Hepatocyte (in vitro differentiated cells): ENCODE data around the gene C10orf95.

ENCODE experiments used
- CTCF ChIP-seq: fragments of 200-600 bp; sonication (generic); IDR thresholded peaks from 2 replicates; pipeline ENCODE4 v1.5.1; 2016; ENCODE audit warnings: antibody characterized with exemption, mild to moderate bottlenecking; ENCODE audit not compliant: poor library complexity
- EZH2 ChIP-seq: fragments of 200-600 bp; sonication (generic); IDR thresholded peaks from 2 replicates; pipeline ENCODE4 v1.6.1; 2016; ENCODE audit warnings: antibody characterized with exemption, mild to moderate bottlenecking, borderline replicate concordance
- EZH2phosphoT487 ChIP-seq: fragments of 200-600 bp; sonication (generic); IDR thresholded peaks from one replicate; pipeline ENCODE4 v1.6.1; 2018; ENCODE audit warnings: antibody characterized with exemption, mild to moderate bottlenecking, low read depth, moderate library complexity; ENCODE audit not compliant: unreplicated experiment, severe bottlenecking

GRCh38 chr10:102400076-102400475 is 51.3 kb downstream of the C10orf95 start:
- TF ChIP-seq CTCF: no peak
- no peak for TF ChIP-seq EZH2
- TF ChIP-seq EZH2phosphoT487: no peak
